ENCODE measurements around the gene TMEM151A. TPM values are rescaled to one million over a fixed set of nuclear protein-coding genes. Genes with fewer than 3 reads are reported as not detected.

TMEM151A gene
- total and polyA plus RNA-seq, 2 experiments from 2014 or later = 1.0 to 4.4 TPM

DNA sequence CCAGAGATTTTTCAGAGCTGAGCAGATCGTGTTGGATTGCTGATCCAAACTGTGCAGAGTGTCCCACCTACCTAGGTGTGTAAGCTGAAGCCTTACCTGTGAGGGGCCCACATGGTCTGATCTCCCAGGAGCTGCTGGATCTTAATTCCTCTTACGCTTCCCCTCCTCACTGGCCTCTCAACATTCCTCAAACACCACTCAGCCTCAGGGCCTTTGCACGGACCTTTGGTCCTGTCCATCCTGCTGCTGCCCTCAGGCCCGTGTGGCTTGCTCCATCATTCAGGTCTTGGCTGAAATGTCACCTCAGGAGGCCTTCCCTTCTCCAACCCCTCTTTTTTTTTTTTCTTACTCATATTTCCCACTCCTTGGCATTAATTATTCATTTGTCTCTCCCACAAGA is 44.4 kb upstream of the TMEM151A start:
- H3K79me2 ChIP-seq (replicated peaks; ENCODE audit: insufficient read depth) = no peaks in the 10 kb centered on the region
- no peak overlapping the region for H3K4me2 ChIP-seq
- H3K36me3 Mint-ChIP-seq (ENCODE audit: low read depth) = no peaks in the 10 kb centered on the region; the same call in 2 of the 3 replicates
- no peaks in the 10 kb centered on the region; the same call in 2 of the 3 replicates for H3K9me3 Mint-ChIP-seq
- H3K4me3 Mint-ChIP-seq = no peak overlapping the region
- H2AFZ ChIP-seq = no peak overlapping the region
- no peaks in the 10 kb centered on the region for H3K36me3 ChIP-seq (ENCODE audit: insufficient read depth)
- no peaks in the 10 kb centered on the region for H3K9me2 ChIP-seq (ENCODE audit: insufficient read depth)
- H3F3A ChIP-seq (replicated peaks; ENCODE audit: low read depth) = no peaks in the 10 kb centered on the region
- no peak for TF ChIP-seq ZNF462 (CRISPR knock-in tag; IDR thresholded peaks at IDR 0.05)
- TF ChIP-seq, protein P1, sequence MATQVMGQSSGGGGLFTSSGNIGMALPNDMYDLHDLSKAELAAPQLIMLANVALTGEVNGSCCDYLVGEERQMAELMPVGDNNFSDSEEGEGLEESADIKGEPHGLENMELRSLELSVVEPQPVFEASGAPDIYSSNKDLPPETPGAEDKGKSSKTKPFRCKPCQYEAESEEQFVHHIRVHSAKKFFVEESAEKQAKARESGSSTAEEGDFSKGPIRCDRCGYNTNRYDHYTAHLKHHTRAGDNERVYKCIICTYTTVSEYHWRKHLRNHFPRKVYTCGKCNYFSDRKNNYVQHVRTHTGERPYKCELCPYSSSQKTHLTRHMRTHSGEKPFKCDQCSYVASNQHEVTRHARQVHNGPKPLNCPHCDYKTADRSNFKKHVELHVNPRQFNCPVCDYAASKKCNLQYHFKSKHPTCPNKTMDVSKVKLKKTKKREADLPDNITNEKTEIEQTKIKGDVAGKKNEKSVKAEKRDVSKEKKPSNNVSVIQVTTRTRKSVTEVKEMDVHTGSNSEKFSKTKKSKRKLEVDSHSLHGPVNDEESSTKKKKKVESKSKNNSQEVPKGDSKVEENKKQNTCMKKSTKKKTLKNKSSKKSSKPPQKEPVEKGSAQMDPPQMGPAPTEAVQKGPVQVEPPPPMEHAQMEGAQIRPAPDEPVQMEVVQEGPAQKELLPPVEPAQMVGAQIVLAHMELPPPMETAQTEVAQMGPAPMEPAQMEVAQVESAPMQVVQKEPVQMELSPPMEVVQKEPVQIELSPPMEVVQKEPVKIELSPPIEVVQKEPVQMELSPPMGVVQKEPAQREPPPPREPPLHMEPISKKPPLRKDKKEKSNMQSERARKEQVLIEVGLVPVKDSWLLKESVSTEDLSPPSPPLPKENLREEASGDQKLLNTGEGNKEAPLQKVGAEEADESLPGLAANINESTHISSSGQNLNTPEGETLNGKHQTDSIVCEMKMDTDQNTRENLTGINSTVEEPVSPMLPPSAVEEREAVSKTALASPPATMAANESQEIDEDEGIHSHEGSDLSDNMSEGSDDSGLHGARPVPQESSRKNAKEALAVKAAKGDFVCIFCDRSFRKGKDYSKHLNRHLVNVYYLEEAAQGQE (IDR thresholded peaks at IDR 0.05; ENCODE audit: unreplicated experiment) = no peak
- no peak for TF ChIP-seq NANOG (IDR thresholded peaks at IDR 0.05; ENCODE audit: borderline replicate concordance)
- H3K27ac ChIP-seq (ENCODE audit: low read depth) = no peak overlapping the region
- DNase-seq (ENCODE audit: low spot score) = no peak
- peaks cover 14% of the 10 kb centered on the region for H3K27me3 Mint-ChIP-seq (ENCODE audit: insufficient read depth, low read depth, poor library complexity)
- no peaks in the 10 kb centered on the region for H3K4me1 ChIP-seq (ENCODE audit: insufficient read depth)
- no peaks in the 10 kb centered on the region for H4K20me1 ChIP-seq (replicated peaks; ENCODE audit: insufficient read depth)
- no peaks in the 10 kb centered on the region for H3K4me1 Mint-ChIP-seq
- no peak overlapping the region for H3K4me3 ChIP-seq
- no peak overlapping the region for H3K27ac Mint-ChIP-seq
- H3K27me3 ChIP-seq (ENCODE audit: insufficient read depth) = no peaks in the 10 kb centered on the region
- no peak for ATAC-seq
